Fibroblast of villous mesenchyme (primary cell): ENCODE measurements around the gene ANGPTL7. TPM values are rescaled to one million over a fixed set of nuclear protein-coding genes. Genes with fewer than 3 reads are reported as not detected.

Experiments
- DNase-seq: peaks from one replicate; pipeline ENCODE4 v3.0.0-alpha.2; 2010; ENCODE audit warnings: low read depth
- H3K4me3 ChIP-seq: 2 replicates; pipeline ENCODE4 v1.5.1; 2011; ENCODE audit warnings: low read depth, mild to moderate bottlenecking, low read length
- CTCF ChIP-seq: IDR thresholded peaks from 2 replicates; pipeline ENCODE4 v1.5.1; 2012; ENCODE audit warnings: low read depth, mild to moderate bottlenecking, low read length; ENCODE audit not compliant: insufficient read depth
- total RNA-seq: library from RNA; depleted of rRNA; stranded (reverse); fragments of >200 nt; gene quantifications from 2 replicates; pipeline ENCODE4 v1.2.3, GENCODE V29; 2012

Gene ANGPTL7
- total RNA-seq, result not detected in 2 replicates

GRCh38 chr1:11188858-11189451 is at the start of gene ANGPTL7:
ANGPTL7 (plus strand) TSS chr1:11189355; CDS start chr1:11189580, 225 bp downstream.
- no peak within 1 kb of the TSS for H3K4me3 ChIP-seq
- DNase-seq, result no peak
- TF ChIP-seq CTCF, result no peak

- no peak overlapping the region for H3K4me3 ChIP-seq
- no peak for DNase-seq
- no peak for TF ChIP-seq CTCF
These were observed 46.4 kb upstream of the ANGPTL7 start for GRCh38 chr1:11142618-11143391.

GRCh38 chr1:11143401-11143800 is 45.8 kb upstream of the ANGPTL7 start:
- DNase-seq, result no peak
- no peak for TF ChIP-seq CTCF
- no peak overlapping the region for H3K4me3 ChIP-seq

GRCh38 chr1:11143907-11144306 is 45.2 kb upstream of the ANGPTL7 start:
- no peak overlapping the region for H3K4me3 ChIP-seq
- no peak for DNase-seq
- no peak for TF ChIP-seq CTCF

GRCh38 chr1:11144570-11145256 is 44.4 kb upstream of the ANGPTL7 start:
- no peak for TF ChIP-seq CTCF
- no peak for DNase-seq
- H3K4me3 ChIP-seq, result no peak overlapping the region

GRCh38 chr1:11145741-11146140 is 43.4 kb upstream of the ANGPTL7 start:
- no peak for TF ChIP-seq CTCF

More at GRCh38 chr1:11145741-11146140, 43.4 kb upstream of the ANGPTL7 start:
- H3K4me3 ChIP-seq, result no peak overlapping the region
- no peak for DNase-seq
